Keratinocyte (primary cell): ENCODE data around the gene AFG3L2. TPM values are rescaled to one million over a fixed set of nuclear protein-coding genes. Genes with fewer than 3 reads are reported as not detected.

Source experiments
- DNase-seq: peaks from one replicate; pipeline ENCODE4 v3.0.0-alpha.2; 2011; ENCODE audit warnings: low read depth, missing footprints, low spot score
- FAIRE-seq: peaks from 2 replicates; lab custom pipeline; 2011; peaks lifted over from hg19 to GRCh38; lab: Jason Lieb, UNC
- H2AFZ ChIP-seq: 2 replicates; pipeline ENCODE4 v1.6.0; 2012; ENCODE audit warnings: low read length, control low read depth, inconsistent platforms; ENCODE audit not compliant: control insufficient read depth
- H3K27ac ChIP-seq: 2 replicates; pipeline ENCODE4 v1.5.1; 2011; ENCODE audit warnings: low read length; ENCODE audit not compliant: control insufficient read depth, insufficient read depth
- H3K27me3 ChIP-seq: 3 replicates; pipeline ENCODE4 v1.6.0; 2011; ENCODE audit warnings: low read length; ENCODE audit not compliant: control insufficient read depth, insufficient read depth; ENCODE audit errors: extremely low read depth
- H3K36me3 ChIP-seq, 2 experiments: 2 replicates in 1 of 2; 3 replicates in 1 of 2; pipeline ENCODE4 v1.5.1; 2011; ENCODE audit warnings: low read length in 2 of 2, mild to moderate bottlenecking in 1 of 2; ENCODE audit not compliant: control insufficient read depth in 2 of 2, insufficient read depth in 2 of 2; ENCODE audit errors: extremely low read depth in 1 of 2
- H3K4me1 ChIP-seq: 3 replicates; pipeline ENCODE4 v1.5.1; 2011; ENCODE audit warnings: low read length; ENCODE audit not compliant: control insufficient read depth, insufficient read depth; ENCODE audit errors: extremely low read depth
- H3K4me2 ChIP-seq: 3 replicates; pipeline ENCODE4 v1.6.0; 2011; ENCODE audit warnings: low read depth, low read length; ENCODE audit not compliant: control insufficient read depth, insufficient read depth; ENCODE audit errors: extremely low read depth
- H3K4me3 ChIP-seq, 3 experiments: fragments of 200-600 bp in 1 of 3; sonication (generic) in 1 of 3; 2 replicates in 2 of 3; 3 replicates in 1 of 3; pipeline ENCODE4 v1.5.1; 2011 to 2016; ENCODE audit warnings: low read length in 3 of 3, mild to moderate bottlenecking in 3 of 3, control low read depth in 2 of 3, inconsistent platforms in 1 of 3, low read depth in 1 of 3, mixed read lengths in 1 of 3, mixed run types in 1 of 3, moderate library complexity in 1 of 3; ENCODE audit not compliant: control insufficient read depth in 2 of 3, insufficient read depth in 2 of 3; ENCODE audit errors: extremely low read depth in 1 of 3
- H3K79me2 ChIP-seq: 2 replicates; pipeline ENCODE4 v1.6.0; 2012; ENCODE audit warnings: low read length; ENCODE audit not compliant: control insufficient read depth, insufficient read depth
- H3K9ac ChIP-seq: 3 replicates; pipeline ENCODE4 v1.6.0; 2011; ENCODE audit warnings: low read length; ENCODE audit not compliant: control insufficient read depth, insufficient read depth; ENCODE audit errors: extremely low read depth
- H3K9me1 ChIP-seq: 3 replicates; pipeline ENCODE4 v1.6.0; 2011; ENCODE audit warnings: low read length; ENCODE audit not compliant: control insufficient read depth, insufficient read depth; ENCODE audit errors: extremely low read depth
- H3K9me3 ChIP-seq: 2 replicates; pipeline ENCODE4 v1.5.1; 2012; ENCODE audit warnings: low read depth, low read length; ENCODE audit not compliant: control insufficient read depth
- H4K20me1 ChIP-seq: 3 replicates; pipeline ENCODE4 v1.6.0; 2011; ENCODE audit warnings: low read length; ENCODE audit not compliant: control insufficient read depth, insufficient read depth; ENCODE audit errors: extremely low read depth
- CTCF ChIP-seq, 3 experiments: IDR thresholded peaks in 1 of 3; conservative IDR thresholded peaks in 1 of 3; optimal IDR thresholded peaks in 1 of 3; 2 replicates in 2 of 3; 3 replicates in 1 of 3; pipeline versions ENCODE3 to v1.5.1; 2011; ENCODE audit warnings: low read length in 3 of 3, mild to moderate bottlenecking in 3 of 3, moderate library complexity in 2 of 3, control low read depth in 1 of 3, inconsistent platforms in 1 of 3; ENCODE audit not compliant: insufficient read depth in 2 of 3; ENCODE audit errors: extremely low read depth in 1 of 3
- EZH2 ChIP-seq: IDR thresholded peaks from one replicate; pipeline ENCODE4 v1.6.1; 2012; ENCODE audit warnings: inconsistent platforms, mild to moderate bottlenecking, low read length, moderate library complexity
- dilution Hi-C: fragments of 300-500 bp; cut with MboI; formaldehyde crosslinking; loops from one replicate; pipeline ENCODE4 v1.7.0; 2020; ENCODE audit warnings: low sequenced_read_pairs; ENCODE audit not compliant: extremely low pct_ligation_motif_present
- polyA plus RNA-seq, 5 experiments: library from polyadenylated mRNA; depleted of rRNA in 3 of 5; stranded (reverse) in 3 of 5; stranded (forward) in 1 of 5; unstranded in 1 of 5; fragments of >200 nt; gene quantifications; 1 replicate in 1 of 5; 2 replicates in 3 of 5; 3 replicates in 1 of 5; pipeline versions ENCODE4 v1.2.1 to v1.2.3, GENCODE V29; 2011 to 2012; ENCODE audit warnings: missing spikeins in 2 of 5, low read depth in 1 of 5, low replicate concordance in 1 of 5

The AFG3L2 gene
- polyA plus RNA-seq, 1 donor (not counting 4 experiments of a cell fraction or from before 2014, with no cell fraction given): 47.5 TPM

GRCh38 chr18:12342661-12343060, 34.4 kb downstream of the AFG3L2 start:
- Histone ChIP-seq H3K4me2 (no peak overlapping the region), H3K4me1 (no peaks in the 10 kb centered on the region), H3K27ac (no peak overlapping the region), H3K9ac (no peak overlapping the region), H3K9me1 (no peaks in the 10 kb centered on the region), H3K27me3 (no peaks in the 10 kb centered on the region), H2AFZ (no peak overlapping the region), H3K4me3 (no peak overlapping the region), H3K9me3 (no peaks in the 10 kb centered on the region), H3K79me2 (no peaks in the 10 kb centered on the region), H4K20me1 (peaks cover 3% of the 10 kb centered on the region), H3K36me3 (peaks cover 25 to 32% of the 10 kb centered on the region in 2 experiments)
- dilution Hi-C loops: no loop called here
- TF ChIP-seq CTCF (optimal IDR thresholded peaks at IDR 0.05 in 1 of 3, IDR thresholded peaks at IDR 0.05 in 1 of 3, conservative IDR thresholded peaks at IDR 0.05 in 1 of 3; ENCODE audit: extremely low read depth in 1 of 3, insufficient read depth in 2 of 3, low read length in 3 of 3) (no peak), EZH2 (no peak)
- FAIRE-seq (no peak), DNase-seq (no peak)

GRCh38 chr18:12340945-12341660, 35.9 kb downstream of the AFG3L2 start:
- H3K36me3 ChIP-seq: peaks cover 18 to 30% of the 10 kb centered on the region in 2 experiments
- H3K9me3 ChIP-seq: no peaks in the 10 kb centered on the region
- no peak overlapping the region for H2AFZ ChIP-seq
- dilution Hi-C loops: no loop called here
- no peaks in the 10 kb centered on the region for H3K4me1 ChIP-seq
- H3K27ac ChIP-seq: no peak overlapping the region
- H3K4me3 ChIP-seq: no peak overlapping the region
- no peak overlapping the region for H3K9ac ChIP-seq
- no peaks in the 10 kb centered on the region for H3K27me3 ChIP-seq
- DNase-seq (no peak), FAIRE-seq (no peak)
- H3K4me2 ChIP-seq: no peak overlapping the region
- H3K79me2 ChIP-seq: no peaks in the 10 kb centered on the region
- no peaks in the 10 kb centered on the region for H3K9me1 ChIP-seq
- H4K20me1 ChIP-seq: peaks cover 3% of the 10 kb centered on the region
- no peak for TF ChIP-seq CTCF (optimal IDR thresholded peaks at IDR 0.05 in 1 of 3, IDR thresholded peaks at IDR 0.05 in 1 of 3, conservative IDR thresholded peaks at IDR 0.05 in 1 of 3; ENCODE audit: extremely low read depth in 1 of 3, insufficient read depth in 2 of 3, low read length in 3 of 3)
- TF ChIP-seq EZH2: no peak
